Caki2 (cell line): Measurements from ENCODE around the gene LMOD1. TPM values are rescaled to one million over a fixed set of nuclear protein-coding genes. Genes with fewer than 3 reads are reported as not detected.

Source experiments
- DNase-seq: peaks from one replicate; pipeline ENCODE4 v3.0.0-alpha.2; 2015; ENCODE audit warnings: low read depth
- in situ Hi-C: cut with HindIII; loops from 2 replicates; pipeline ENCODE4 v1.10.0; 2016; ENCODE audit warnings: low sequenced_read_pairs, low pct_unique_long_range_greater_than_20kb, mixed read lengths
- total RNA-seq: library from RNA; depleted of rRNA; stranded (reverse); fragments of >200 nt; shearing (Covaris generic); gene quantifications from 2 replicates; pipeline ENCODE4 v1.2.3, GENCODE V29; 2014; ENCODE audit warnings: low replicate concordance

Gene LMOD1
- total RNA-seq, 1 experiment from 2014 or later: not detected

- no peak for DNase-seq
- in situ Hi-C loops: no loop called here
These were observed 46.5 kb downstream of the LMOD1 start for GRCh38 chr1:201899683-201900429.

- in situ Hi-C loops: no loop called here
- no peak for DNase-seq
These were observed 47.4 kb downstream of the LMOD1 start for GRCh38 chr1:201898992-201899391.

- in situ Hi-C loops: no loop called here
- DNase-seq: no peak
These were observed 48.0 kb downstream of the LMOD1 start for GRCh38 chr1:201898240-201898894.

- in situ Hi-C loops: no loop called here
- peak; percentile 26 for DNase-seq
These were observed 49.4 kb downstream of the LMOD1 start for GRCh38 chr1:201896951-201897391.

- in situ Hi-C loops: no loop called here
- DNase-seq: peak; percentile 77
These were observed 50.2 kb downstream of the LMOD1 start for GRCh38 chr1:201895913-201896807.

GRCh38 chr1:201895120-201895665 lies 51.2 kb downstream of the LMOD1 start:
- in situ Hi-C loops: no loop called here
- no peak for DNase-seq

- DNase-seq: no peak
- in situ Hi-C loops: no loop called here
These were observed 51.8 kb downstream of the LMOD1 start for GRCh38 chr1:201894343-201895119.

- DNase-seq: no peak
- in situ Hi-C loops: no loop called here
These were observed 52.9 kb downstream of the LMOD1 start for GRCh38 chr1:201893431-201893830.

GRCh38 chr1:201892211-201892610 lies 54.1 kb downstream of the LMOD1 start:
- in situ Hi-C loops: no loop called here
- DNase-seq: no peak

- in situ Hi-C loops: no loop called here
- no peak for DNase-seq
These were observed 54.8 kb downstream of the LMOD1 start for GRCh38 chr1:201891451-201892045.

- no peak for DNase-seq
- in situ Hi-C loops: no loop called here
These were observed 55.4 kb downstream of the LMOD1 start for GRCh38 chr1:201890806-201891450.

GRCh38 chr1:201890223-201890622 lies 56.1 kb downstream of the LMOD1 start:
- in situ Hi-C loops: no loop called here
- DNase-seq: no peak

GRCh38 chr1:201889090-201889968 lies 57.0 kb downstream of the LMOD1 start:
- no peak for DNase-seq
- in situ Hi-C loops: no loop called here

- DNase-seq: peak; percentile 93
- in situ Hi-C loops: no loop called here
These were observed 57.9 kb downstream of the LMOD1 start, which contains the start of gene SHISA4 for GRCh38 chr1:201888282-201889089. Gene SHISA4, plus strand, starts transcription at chr1:201888898. Its CDS starts 97 bp downstream, at chr1:201888995.

- in situ Hi-C loops: no loop called here
- no peak for DNase-seq
These were observed 59.1 kb downstream of the LMOD1 start for GRCh38 chr1:201887116-201887866.
